ENCODE measurements around the gene LCE1D. TPM values are rescaled to one million over a fixed set of nuclear protein-coding genes. Genes with fewer than 3 reads are reported as not detected.
A peak's percentile ranks its signal among the peaks of the same experiment; 100 is the strongest.

The LCE1D gene
- total RNA-seq, 4 donors from 2014 or later, result not detected

DNA sequence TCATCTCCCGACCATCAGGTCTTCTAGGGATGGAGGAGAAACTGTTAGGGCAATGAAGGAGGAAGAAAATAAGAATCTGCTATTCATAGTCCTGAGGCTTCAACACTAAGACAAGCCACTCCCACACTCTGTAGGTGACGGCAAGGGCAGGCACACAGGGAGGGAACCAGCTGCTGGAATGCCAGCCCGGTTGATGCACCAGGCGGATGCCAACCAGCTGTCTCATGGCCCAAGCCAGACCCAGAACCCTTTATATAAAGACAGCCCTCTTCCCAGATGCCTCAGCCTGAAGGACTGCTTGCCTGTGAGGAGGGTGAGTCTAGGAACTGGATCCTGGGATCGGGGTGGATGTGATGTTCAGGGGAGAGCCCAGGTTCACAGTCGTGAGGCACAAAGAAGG lies 38.8 kb upstream of the LCE1D start, which contains the start of gene KPRP:
Gene KPRP, plus strand, starts transcription at position 279 of the 400 bp plus-strand sequence. CDS start 1,564 bp downstream, outside the sequence.
- TF ChIP-seq, protein P1, sequence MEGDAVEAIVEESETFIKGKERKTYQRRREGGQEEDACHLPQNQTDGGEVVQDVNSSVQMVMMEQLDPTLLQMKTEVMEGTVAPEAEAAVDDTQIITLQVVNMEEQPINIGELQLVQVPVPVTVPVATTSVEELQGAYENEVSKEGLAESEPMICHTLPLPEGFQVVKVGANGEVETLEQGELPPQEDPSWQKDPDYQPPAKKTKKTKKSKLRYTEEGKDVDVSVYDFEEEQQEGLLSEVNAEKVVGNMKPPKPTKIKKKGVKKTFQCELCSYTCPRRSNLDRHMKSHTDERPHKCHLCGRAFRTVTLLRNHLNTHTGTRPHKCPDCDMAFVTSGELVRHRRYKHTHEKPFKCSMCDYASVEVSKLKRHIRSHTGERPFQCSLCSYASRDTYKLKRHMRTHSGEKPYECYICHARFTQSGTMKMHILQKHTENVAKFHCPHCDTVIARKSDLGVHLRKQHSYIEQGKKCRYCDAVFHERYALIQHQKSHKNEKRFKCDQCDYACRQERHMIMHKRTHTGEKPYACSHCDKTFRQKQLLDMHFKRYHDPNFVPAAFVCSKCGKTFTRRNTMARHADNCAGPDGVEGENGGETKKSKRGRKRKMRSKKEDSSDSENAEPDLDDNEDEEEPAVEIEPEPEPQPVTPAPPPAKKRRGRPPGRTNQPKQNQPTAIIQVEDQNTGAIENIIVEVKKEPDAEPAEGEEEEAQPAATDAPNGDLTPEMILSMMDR (IDR thresholded peaks at IDR 0.05), result no peak
- no peak for TF ChIP-seq POLR2A (IDR thresholded peaks at IDR 0.05)
- no peak within 1 kb of the TSS for H3K4me3 ChIP-seq (replicated peaks in 1 of 3)
- no peaks in the 10 kb centered on the region for H3K9me3 ChIP-seq
- intact Hi-C loops (cut with DNase I), result no loop called here
- DNase-seq, result no peak
- H3K27me3 ChIP-seq, result no peaks in the 10 kb centered on the region
- WGBS, 2 donors, result 72 to 82% methylated on average over 6 of the region's 6 CpGs
- H3K27ac ChIP-seq, result no peak within 1 kb of the TSS
- no peaks in the 10 kb centered on the region for H3K4me1 ChIP-seq
- no peaks in the 10 kb centered on the region for H3K36me3 ChIP-seq

DNA sequence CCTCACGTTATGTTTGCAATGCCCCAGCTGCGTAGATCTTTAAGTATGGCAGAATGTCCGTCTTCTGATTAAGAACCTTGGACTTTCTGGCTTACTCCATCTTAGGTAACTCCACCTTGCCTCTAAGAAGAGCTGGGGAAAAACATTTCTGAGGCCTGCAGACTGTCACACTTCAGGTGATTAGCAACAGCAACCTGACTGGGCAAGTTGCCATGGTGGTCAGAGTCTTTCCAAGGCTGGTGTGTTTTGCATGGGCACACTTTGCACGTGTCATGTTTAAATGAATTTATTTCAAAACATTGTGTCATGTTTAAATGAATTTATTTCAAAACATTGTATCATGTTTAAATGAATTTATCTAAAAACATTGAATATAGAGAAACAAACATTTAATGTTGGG lies 37.9 kb upstream of the LCE1D start:
- Histone ChIP-seq H3K27ac (no peak overlapping the region), H3K4me3 (replicated peaks in 1 of 3) (no peak overlapping the region), H3K4me1 (no peaks in the 10 kb centered on the region), H3K27me3 (no peaks in the 10 kb centered on the region), H3K9me3 (no peaks in the 10 kb centered on the region), H3K36me3 (no peaks in the 10 kb centered on the region)
- intact Hi-C loops (cut with DNase I), result no loop called here
- no peak for TF ChIP-seq POLR2A (IDR thresholded peaks at IDR 0.05)
- TF ChIP-seq, protein P1 (IDR thresholded peaks at IDR 0.05), result no peak
- 40 to 50% methylated on average over 4 of the region's 4 CpGs for WGBS, 2 donors
- DNase-seq, result peak; percentile 82 to 85

DNA sequence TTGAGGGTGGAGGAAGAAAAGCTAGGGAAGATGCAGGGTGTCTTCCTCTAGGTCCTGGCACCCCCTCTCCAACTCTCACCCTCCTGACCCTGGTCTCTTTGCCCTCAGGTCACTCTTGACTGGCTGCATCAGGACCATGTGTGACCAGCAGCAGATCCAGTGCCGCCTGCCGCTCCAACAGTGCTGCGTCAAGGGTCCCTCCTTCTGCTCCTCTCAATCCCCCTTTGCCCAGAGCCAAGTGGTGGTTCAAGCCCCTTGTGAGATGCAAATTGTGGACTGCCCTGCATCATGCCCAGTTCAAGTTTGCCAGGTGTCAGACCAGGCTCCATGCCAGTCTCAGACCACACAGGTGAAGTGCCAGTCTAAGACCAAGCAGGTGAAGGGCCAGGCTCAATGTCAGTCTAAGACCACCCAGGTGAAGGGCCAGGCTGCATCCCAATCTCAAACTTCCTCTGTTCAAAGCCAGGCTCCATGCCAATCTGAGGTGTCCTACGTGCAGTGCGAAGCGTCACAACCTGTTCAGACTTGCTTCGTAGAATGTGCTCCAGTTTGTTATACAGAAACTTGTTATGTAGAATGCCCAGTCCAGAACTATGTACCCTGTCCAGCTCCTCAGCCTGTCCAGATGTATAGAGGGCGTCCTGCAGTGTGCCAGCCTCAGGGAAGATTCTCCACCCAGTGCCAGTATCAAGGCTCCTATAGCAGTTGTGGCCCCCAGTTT lies 36.9 kb upstream of the LCE1D start:
- intact Hi-C loops (cut with DNase I), result no loop called here
- no peaks in the 10 kb centered on the region for H3K4me1 ChIP-seq
- no peak for TF ChIP-seq POLR2A (IDR thresholded peaks at IDR 0.05)
- TF ChIP-seq, protein P1 (IDR thresholded peaks at IDR 0.05), result no peak
- no peak overlapping the region for H3K4me3 ChIP-seq (replicated peaks in 1 of 3)
- no peaks in the 10 kb centered on the region for H3K36me3 ChIP-seq
- no peak overlapping the region for H3K27ac ChIP-seq
- no peaks in the 10 kb centered on the region for H3K27me3 ChIP-seq
- 91 to 98% methylated on average over 7 of the region's 8 CpGs for WGBS, 2 donors
- no peak for DNase-seq
- H3K9me3 ChIP-seq, result no peaks in the 10 kb centered on the region

DNA sequence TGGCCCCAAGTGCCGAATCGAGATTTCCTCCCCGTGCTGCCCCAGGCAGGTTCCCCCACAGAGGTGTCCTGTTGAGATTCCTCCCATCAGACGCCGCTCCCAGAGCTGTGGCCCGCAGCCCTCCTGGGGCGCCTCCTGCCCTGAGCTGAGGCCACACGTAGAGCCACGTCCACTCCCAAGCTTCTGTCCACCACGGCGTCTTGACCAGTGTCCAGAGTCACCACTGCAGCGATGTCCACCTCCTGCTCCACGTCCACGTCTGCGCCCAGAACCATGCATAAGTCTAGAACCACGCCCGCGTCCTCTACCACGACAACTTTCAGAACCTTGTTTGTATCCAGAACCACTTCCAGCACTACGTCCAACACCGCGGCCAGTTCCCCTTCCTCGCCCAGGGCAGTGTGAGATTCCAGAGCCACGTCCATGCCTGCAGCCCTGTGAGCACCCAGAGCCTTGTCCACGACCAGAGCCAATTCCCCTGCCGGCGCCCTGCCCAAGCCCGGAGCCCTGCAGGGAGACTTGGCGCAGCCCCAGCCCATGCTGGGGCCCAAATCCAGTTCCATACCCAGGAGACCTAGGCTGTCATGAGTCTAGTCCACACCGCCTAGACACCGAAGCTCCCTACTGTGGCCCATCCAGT lies 35.9 kb upstream of the LCE1D start:
- Histone ChIP-seq H3K4me3 (replicated peaks in 1 of 3) (no peak overlapping the region), H3K27ac (no peak overlapping the region), H3K9me3 (no peaks in the 10 kb centered on the region), H3K4me1 (no peaks in the 10 kb centered on the region), H3K36me3 (no peaks in the 10 kb centered on the region), H3K27me3 (no peaks in the 10 kb centered on the region)
- intact Hi-C loops (cut with DNase I), result no loop called here
- TF ChIP-seq, protein P1 (IDR thresholded peaks at IDR 0.05), result no peak
- TF ChIP-seq POLR2A (IDR thresholded peaks at IDR 0.05), result no peak
- no peak for DNase-seq
- WGBS, 2 donors, result 93 to 95% methylated on average over 31 of the region's 31 CpGs

DNA sequence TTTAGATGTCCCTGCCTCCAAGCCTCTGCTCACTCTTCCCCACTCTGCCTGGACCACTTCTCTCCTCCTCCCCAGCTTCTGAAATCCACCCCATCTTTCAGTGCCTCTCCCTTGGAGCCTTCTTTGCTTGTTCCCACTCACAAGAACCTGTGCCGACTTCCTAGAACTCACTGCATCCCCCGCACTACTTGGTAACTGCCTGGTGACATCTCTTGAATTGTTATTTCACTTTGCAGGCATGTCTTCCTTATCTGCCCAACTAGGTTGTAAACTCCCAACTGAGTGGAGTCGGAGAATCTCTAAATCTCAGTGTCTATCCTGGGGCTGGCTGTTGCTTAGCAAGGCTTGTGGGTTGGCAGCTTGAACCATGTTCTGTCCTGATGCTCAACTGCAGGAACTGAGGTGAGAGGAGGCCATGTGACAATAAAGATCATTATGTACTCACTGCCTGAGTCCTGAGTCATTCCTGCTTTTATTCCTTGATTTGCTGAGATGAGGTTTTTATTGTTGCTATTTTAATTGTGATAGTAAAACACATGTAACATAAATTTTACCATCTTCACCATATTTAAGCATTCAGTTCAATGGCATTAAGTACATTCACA lies 34.8 kb upstream of the LCE1D start:
- H3K9me3 ChIP-seq, result no peaks in the 10 kb centered on the region
- no peaks in the 10 kb centered on the region for H3K36me3 ChIP-seq
- intact Hi-C loops (cut with DNase I), result no loop called here
- no peak overlapping the region for H3K27ac ChIP-seq
- H3K4me1 ChIP-seq, result no peaks in the 10 kb centered on the region
- H3K27me3 ChIP-seq, result no peaks in the 10 kb centered on the region
- WGBS, 2 donors, result 94 to 95% methylated on average over 3 of the region's 3 CpGs
- no peak for DNase-seq
- H3K4me3 ChIP-seq (replicated peaks in 1 of 3), result no peak overlapping the region
- no peak for TF ChIP-seq POLR2A (IDR thresholded peaks at IDR 0.05)
- TF ChIP-seq, protein P1 (IDR thresholded peaks at IDR 0.05), result no peak
